OCI-LY1 (cell line): Measurements from ENCODE around the gene CTPS1.

Source experiments
- EZH2 ChIP-seq: fragments of 200-600 bp; sonication (generic), shearing (Covaris generic); IDR thresholded peaks from 2 replicates; pipeline ENCODE4 v1.8.0; 2017; ENCODE audit warnings: borderline replicate concordance, mixed run types, mild to moderate bottlenecking, antibody characterized with exemption, low read length, moderate library complexity, mixed read lengths
- TF ChIP-seq, protein P1 (sequence below): fragments of 200-600 bp; sonication (generic), shearing (Covaris generic); IDR thresholded peaks from 2 replicates; pipeline ENCODE4 v1.5.1; 2017; ENCODE audit warnings: mild to moderate bottlenecking, antibody characterized with exemption, low read length, moderate library complexity, mixed read lengths

DNA sequence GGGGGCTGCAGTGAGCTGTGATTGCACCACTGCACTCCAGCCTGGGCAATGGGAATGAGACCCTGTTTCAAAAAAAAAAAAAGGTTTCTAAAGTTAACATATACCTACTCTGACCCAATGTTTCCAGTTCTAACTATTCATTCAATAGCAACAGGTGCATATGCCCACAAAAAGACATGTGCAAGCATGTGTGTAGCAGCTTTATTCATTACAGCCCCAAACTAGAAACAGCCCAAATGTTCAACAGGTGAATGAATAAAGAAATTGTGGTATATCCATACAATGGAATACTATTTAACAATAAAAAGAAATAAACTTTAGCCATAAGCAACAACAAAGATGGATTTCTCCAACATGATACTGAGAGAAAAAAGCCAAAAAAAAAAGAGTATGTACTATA lies 21.3 kb upstream of the CTPS1 start:
- TF ChIP-seq, protein P1, sequence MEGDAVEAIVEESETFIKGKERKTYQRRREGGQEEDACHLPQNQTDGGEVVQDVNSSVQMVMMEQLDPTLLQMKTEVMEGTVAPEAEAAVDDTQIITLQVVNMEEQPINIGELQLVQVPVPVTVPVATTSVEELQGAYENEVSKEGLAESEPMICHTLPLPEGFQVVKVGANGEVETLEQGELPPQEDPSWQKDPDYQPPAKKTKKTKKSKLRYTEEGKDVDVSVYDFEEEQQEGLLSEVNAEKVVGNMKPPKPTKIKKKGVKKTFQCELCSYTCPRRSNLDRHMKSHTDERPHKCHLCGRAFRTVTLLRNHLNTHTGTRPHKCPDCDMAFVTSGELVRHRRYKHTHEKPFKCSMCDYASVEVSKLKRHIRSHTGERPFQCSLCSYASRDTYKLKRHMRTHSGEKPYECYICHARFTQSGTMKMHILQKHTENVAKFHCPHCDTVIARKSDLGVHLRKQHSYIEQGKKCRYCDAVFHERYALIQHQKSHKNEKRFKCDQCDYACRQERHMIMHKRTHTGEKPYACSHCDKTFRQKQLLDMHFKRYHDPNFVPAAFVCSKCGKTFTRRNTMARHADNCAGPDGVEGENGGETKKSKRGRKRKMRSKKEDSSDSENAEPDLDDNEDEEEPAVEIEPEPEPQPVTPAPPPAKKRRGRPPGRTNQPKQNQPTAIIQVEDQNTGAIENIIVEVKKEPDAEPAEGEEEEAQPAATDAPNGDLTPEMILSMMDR = no peak
- no peak for TF ChIP-seq EZH2
